Hematopoietic multipotent progenitor cell treated with erythropoietin and hydrocortisone succinate and interleukin-3 and kit ligand, for 4 days (in vitro differentiated cells): Measurements from ENCODE around the gene OTOP2.

ENCODE experiments used
- DNase-seq: peaks from one replicate; pipeline ENCODE4 v3.0.0-alpha.2; 2015

OTOP2 gene

DNA sequence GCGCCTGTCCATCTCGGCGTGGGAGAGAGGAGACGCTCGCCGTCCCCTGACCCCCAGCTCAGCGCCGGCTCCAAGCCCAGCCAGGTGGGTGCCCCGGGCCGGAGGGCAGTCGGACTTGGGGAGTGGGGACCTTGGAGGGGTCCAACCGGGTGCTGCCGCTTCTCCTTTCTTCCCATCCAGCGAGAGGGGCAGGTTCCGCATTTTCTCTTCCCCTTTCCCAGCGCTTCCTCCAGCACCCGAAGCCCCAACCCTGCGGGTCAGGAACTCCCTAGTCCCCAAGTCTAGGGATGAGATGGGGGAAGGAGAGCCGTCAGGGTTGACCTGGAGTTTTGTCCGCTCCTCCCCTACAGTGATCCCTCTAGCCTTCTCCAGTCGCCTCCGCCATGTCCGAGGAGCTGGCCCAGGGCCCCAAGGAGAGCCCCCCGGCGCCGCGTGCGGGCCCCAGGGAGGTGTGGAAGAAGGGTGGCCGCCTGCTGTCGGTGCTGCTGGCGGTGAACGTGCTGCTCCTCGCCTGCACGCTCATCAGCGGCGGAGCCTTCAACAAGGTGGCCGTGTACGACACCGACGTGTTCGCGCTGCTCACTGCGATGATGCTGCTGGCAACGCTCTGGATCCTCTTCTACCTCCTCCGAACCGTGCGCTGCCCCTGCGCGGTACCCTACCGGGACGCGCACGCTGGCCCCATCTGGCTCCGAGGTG is at the start of gene OTOP2:
Gene OTOP2, plus strand, starts transcription at position 24 of the 699 bp plus-strand sequence. Its CDS starts 360 bp downstream, at position 384.
- DNase-seq: peak; percentile 47

GRCh38 chr17:74874615-74875037 is 49.4 kb upstream of the OTOP2 start:
- no peak for DNase-seq

DNA sequence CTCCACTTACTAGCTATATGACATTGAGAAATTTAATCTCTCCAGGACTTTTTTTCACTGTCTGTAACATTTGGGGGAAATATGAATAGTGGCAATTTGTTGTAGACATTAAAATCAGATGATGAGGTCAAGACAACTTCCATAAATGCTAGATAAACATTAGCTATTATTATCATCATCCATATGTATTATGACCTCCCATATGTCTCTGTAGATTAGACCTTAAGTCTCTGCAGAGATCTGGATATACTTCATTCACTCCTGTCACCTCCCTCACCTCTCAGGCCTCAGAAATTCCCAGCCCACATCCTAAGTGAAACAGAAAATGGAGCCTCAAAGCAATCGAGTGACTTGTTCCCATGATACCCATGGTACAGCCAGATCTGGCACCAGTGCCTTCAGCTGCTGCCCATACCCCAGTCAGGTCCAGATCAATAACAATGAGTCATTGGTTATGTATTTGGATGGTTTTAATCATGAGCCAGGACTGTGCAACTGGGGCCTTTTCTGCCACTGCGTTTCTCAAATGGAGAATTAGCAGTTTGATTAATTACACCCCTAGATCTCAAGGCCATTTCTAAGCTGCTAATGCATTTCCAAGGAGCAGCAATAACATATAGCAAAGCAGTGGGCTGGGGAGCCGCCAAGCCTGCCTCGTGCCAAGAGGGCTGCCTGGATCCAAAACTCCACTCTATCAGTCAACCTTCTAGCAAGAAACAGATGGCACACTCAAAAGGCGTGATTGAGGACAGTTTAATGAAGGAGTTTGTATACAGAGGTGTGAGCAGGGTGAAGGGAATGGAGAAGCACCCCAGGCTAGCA is 48.7 kb upstream of the OTOP2 start:
- DNase-seq: no peak

DNA sequence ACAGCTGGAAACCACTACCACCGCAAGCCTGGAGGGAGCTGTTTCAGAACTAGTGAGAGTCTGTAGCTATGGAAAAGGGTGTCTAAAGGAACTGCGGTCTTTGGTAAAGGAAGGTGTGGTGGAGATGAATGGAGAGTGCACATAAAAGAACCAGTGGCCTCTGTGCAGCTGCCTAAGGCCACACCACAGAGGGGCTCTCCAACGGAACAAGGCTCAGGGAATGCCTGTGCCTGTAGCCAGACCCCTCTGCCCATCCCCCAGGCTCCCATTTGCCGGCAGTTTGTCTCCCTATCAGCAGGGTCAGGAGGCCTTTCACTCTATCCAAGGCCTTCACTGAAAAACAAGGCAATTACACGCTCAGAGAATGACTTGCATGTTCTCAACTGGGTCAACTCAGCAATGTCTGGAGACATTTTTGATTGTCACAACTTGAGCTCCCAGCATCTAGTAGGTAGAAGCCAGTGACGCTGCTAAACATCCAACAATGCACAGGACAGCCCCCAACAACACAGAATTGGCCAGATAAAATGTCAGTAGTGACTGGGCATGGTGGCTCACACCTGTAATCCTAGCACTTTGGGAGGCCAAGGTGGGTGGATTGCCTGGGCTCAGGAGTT is 48.0 kb upstream of the OTOP2 start:
- DNase-seq: no peak

GRCh38 chr17:74877592-74878548 is 46.2 kb upstream of the OTOP2 start:
- no peak for DNase-seq

DNA sequence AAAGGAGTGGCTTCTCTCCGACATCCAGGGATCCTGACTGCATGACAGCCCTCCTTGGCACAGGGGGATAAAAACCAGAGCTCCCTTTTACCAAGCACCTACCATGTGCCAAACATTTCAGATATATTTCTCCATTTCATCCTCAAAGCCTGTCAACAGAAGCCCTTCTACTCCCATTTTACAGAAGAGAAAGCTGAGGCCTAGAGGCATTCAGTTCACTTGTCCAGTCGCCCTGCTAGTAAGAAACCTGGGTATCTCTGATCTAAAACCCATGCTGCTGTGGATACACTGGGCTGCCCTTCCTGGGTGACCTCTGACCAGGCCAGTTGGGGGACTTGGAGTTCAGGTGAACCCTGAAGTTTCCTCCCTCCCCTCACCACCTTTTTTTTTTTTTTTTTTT is 45.4 kb upstream of the OTOP2 start:
- DNase-seq: no peak

GRCh38 chr17:74879308-74879707 is 44.8 kb upstream of the OTOP2 start:
- no peak for DNase-seq

- no peak for DNase-seq
These were observed 43.0 kb upstream of the OTOP2 start for GRCh38 chr17:74881073-74881472.

DNA sequence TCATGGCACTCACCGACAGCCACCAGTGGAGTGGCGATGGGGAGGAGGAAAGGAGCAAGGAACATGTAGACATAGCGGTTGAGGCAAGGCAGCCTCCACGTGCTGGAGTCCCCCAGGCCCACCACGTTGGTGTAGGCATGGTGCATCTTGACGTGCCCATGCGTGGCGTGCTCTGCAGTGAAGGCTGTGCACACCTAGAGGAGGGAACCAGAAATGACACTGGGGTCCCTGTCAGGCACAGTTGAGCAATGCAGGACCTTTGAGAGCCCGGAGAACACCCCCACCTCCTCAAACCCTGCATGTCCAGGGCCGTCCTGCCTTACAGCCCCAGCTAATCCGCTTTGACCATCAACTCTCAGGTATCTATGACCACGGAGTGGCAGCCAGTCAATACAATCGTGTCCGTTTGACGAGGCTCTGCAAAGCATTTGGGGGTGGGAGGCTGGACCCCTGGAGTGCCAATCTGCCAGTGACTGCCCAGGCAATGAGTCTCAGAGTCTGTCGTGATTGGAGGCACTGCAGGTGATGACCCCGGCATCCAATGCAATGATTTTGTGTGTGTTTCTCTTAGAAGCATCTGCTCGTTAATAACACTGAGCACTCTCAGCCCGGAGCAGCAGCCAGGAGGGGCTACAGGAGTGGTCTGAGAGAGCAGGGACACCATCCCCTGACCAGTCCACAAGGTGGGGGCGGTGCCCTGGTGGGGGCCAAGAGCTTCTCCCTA is 41.4 kb upstream of the OTOP2 start:
- DNase-seq: no peak

- no peak for DNase-seq
These were observed 40.8 kb upstream of the OTOP2 start for GRCh38 chr17:74883241-74883745.

DNA sequence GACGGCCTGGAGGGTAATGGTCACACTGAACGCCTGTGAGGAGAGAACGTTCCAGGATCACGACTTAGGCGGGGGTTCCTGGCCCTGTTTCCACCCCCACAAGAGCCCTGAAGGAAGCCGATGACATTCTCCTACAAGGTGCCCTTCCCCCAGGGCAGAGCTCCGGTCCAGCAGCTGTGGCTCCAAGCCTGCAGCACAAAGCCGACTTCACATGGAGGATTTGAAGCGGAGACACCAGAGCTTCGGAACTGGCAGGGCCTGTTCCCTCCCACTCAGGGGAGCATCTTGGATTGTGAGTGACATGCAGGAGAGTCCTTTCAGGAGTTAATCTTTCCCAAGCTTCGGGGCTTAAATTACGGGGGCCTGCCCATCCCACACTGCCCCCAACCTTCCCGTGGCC is 35.6 kb upstream of the OTOP2 start:
- DNase-seq: no peak

- no peak for DNase-seq
These were observed 33.5 kb upstream of the OTOP2 start for GRCh38 chr17:74890554-74890953.

GRCh38 chr17:74892013-74892841 is 31.8 kb upstream of the OTOP2 start:
- no peak for DNase-seq

DNA sequence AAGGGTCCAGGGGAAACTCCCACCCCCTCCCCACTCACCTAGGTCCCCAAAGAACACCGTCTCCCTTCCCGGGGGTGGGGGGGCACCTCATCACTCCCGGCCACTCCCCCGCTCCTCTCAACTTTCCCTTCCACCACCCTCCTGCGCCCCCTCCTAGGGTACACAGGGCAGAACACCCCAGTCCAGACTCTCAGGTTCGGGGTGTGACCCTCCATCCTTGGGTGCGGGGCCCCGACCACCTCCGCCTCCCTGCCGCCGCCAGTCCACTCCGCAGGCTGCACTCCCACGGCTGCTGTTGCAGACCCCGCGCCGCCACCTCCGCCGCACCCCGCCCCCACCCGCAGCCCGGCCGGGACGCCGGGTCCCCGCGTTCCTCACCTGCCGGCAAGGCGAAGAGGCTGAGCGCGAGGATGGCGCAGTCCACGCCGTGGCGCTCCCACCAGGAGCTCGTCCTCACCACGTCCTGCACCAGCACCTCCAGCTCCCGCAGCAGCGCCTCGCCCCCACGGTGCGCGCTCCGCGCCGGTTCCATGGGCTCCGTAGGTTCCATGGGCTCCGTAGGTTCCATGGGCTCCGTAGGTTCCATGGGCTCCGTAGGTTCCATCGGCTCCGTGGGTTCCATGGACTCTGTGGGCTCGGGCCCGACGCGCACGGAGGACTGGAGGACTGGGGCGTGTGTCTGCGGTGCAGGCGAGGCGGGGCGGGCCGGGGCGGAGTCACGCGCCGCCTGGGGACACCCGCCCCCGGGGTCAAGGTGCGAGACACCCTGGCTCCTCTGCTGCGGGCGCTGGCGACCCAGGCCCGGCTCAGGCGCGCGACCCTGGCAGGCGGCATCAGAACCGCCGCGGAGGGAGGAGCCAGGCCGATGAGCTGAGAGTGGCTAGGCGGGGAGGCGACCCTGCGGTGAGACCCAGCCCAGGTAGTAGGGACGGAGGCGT is 30.8 kb upstream of the OTOP2 start, which contains the start of gene FADS6:
Gene FADS6, minus strand, starts transcription at position 660 of the 938 bp plus-strand sequence. Its CDS starts 38 bp downstream, at position 622.
- DNase-seq: no peak

- DNase-seq: no peak
These were observed 30.0 kb upstream of the OTOP2 start for GRCh38 chr17:74893936-74894671.

- no peak for DNase-seq
These were observed 25.6 kb upstream of the OTOP2 start for GRCh38 chr17:74898376-74898946.

- no peak for DNase-seq
These were observed 23.9 kb upstream of the OTOP2 start for GRCh38 chr17:74900208-74900607.
